ENCODE measurements around the gene PTGES2. TPM values are rescaled to one million over a fixed set of nuclear protein-coding genes. Genes with fewer than 3 reads are reported as not detected.

Gene PTGES2
- total and polyA plus RNA-seq, 4 donors, result 22.8 to 41.1 (median 31.5) TPM

DNA sequence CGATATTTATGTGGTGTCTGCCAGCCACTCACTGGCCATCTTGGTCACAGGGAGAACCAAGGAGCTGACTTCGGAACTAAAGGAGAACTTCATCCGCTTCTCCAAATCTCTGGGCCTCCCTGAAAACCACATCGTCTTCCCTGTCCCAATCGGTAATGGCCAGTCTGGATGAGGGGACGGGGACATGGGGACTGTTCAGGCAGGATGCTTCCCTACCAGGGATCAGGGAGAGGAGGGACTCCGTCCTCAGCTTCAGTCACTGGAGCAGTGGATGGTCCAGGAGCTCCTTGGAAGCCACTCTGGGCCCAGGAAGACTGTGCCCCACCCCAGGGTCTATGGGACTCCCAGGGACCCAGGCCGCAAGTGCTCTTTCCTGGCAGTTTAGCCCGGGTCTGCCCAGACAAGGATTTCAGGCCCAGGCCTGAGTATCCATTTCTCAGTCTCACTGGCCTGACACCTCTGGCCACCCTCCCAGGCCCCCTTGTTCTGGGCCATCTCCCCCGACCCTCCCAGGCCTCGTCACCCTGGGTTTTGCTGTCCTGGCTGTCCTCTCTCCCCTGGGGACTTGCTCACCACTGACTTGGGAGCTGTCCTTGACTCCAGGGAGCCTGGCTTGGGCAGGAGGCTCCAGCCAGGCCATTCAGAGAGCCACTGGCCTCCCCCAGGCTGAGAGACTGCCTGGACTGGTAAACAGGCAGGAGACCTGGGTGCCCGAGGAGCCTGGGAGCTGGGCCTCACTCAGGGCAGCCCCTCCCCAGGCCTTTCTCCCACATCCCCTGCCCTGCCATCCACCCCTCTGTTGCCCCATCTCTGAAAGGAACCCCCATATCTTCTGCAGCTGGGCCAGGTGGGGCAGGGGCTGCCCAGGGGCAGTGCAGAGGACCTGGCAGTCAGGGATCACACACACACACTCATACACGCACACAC, 24.9 kb upstream of the PTGES2 start:
- Histone ChIP-seq H3K9me3 (ENCODE audit: control insufficient read depth in 4 of 4, low read length in 3 of 4) (no peaks in the 10 kb centered on the region), H3K9ac (ENCODE audit: low read depth in 1 of 2, low read length in 2 of 2) (no peak overlapping the region), H3K27me3 (ENCODE audit: control insufficient read depth in 4 of 4, insufficient read depth in 4 of 4, low read length in 3 of 4) (no peaks in the 10 kb centered on the region), H3K4me3 (ENCODE audit: low read depth in 1 of 3, low read length in 3 of 3) (no peak overlapping the region), H3K27ac (ENCODE audit: low read depth in 1 of 2, low read length in 2 of 2) (no peak overlapping the region), H3K36me3 (ENCODE audit: control insufficient read depth in 4 of 4, insufficient read depth in 3 of 4, low read depth in 1 of 4, low read length in 3 of 4) (no peaks in the 10 kb centered on the region), H3K4me1 (ENCODE audit: control insufficient read depth in 4 of 4, insufficient read depth in 4 of 4, low read length in 3 of 4) (peaks cover 8 to 13% (median 10%) of the 10 kb centered on the region in 4 donors)
- no peak for TF ChIP-seq YY1 (IDR thresholded peaks at IDR 0.05)
- TF ChIP-seq, protein P1, sequence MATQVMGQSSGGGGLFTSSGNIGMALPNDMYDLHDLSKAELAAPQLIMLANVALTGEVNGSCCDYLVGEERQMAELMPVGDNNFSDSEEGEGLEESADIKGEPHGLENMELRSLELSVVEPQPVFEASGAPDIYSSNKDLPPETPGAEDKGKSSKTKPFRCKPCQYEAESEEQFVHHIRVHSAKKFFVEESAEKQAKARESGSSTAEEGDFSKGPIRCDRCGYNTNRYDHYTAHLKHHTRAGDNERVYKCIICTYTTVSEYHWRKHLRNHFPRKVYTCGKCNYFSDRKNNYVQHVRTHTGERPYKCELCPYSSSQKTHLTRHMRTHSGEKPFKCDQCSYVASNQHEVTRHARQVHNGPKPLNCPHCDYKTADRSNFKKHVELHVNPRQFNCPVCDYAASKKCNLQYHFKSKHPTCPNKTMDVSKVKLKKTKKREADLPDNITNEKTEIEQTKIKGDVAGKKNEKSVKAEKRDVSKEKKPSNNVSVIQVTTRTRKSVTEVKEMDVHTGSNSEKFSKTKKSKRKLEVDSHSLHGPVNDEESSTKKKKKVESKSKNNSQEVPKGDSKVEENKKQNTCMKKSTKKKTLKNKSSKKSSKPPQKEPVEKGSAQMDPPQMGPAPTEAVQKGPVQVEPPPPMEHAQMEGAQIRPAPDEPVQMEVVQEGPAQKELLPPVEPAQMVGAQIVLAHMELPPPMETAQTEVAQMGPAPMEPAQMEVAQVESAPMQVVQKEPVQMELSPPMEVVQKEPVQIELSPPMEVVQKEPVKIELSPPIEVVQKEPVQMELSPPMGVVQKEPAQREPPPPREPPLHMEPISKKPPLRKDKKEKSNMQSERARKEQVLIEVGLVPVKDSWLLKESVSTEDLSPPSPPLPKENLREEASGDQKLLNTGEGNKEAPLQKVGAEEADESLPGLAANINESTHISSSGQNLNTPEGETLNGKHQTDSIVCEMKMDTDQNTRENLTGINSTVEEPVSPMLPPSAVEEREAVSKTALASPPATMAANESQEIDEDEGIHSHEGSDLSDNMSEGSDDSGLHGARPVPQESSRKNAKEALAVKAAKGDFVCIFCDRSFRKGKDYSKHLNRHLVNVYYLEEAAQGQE (IDR thresholded peaks at IDR 0.05), result no peak
- DNase-seq (ENCODE audit: low spot score), result no peak
- 96% methylated on average over 13 of the region's 13 CpGs for WGBS

DNA sequence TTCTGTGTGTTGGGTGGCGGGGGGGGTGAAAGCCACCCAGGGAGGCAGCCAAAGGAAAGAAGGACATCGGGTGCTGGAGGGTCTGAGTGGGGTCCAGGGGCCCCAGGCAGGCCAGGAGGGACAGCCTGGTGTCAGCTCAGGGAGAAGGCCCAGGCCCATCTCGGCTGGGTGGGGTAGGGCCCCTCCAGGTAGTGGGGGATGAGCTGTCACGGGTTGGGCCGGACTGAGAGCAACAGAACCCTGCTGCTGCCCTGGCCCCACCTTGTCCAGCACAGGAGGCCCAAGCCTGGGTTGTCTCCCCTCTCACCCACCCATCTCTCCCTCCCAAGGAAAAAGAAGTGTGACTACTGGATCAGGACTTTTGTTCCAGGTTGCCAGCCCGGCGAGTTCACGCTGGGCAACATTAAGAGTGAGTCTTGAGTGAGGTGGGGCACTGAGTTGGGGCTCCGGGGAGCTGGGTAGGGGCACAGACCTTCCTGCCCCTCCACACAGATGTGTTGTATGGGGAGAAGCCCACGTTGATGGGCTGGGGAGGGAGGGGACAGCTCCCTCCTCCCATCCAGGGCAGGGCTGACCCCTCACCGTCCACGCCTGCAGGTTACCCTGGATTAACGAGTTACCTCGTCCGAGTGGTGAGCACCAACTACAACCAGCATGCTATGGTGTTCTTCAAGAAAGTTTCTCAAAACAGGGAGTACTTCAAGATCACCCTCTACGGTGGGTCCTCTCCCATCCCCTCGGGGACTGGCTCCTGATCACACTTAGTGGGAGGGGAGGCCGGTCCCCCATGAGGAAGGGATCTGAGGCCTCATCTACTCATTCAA, 24.0 kb upstream of the PTGES2 start:
- peaks cover 8 to 13% (median 10%) of the 10 kb centered on the region in 4 donors for H3K4me1 ChIP-seq (ENCODE audit: control insufficient read depth in 4 of 4, insufficient read depth in 4 of 4, low read length in 3 of 4)
- no peaks in the 10 kb centered on the region for H3K9me3 ChIP-seq (ENCODE audit: control insufficient read depth in 4 of 4, low read length in 3 of 4)
- DNase-seq (ENCODE audit: low spot score), result no peak
- H3K27ac ChIP-seq (ENCODE audit: low read depth in 1 of 2, low read length in 2 of 2), result no peak overlapping the region
- H3K9ac ChIP-seq (ENCODE audit: low read depth in 1 of 2, low read length in 2 of 2), result no peak overlapping the region
- no peaks in the 10 kb centered on the region for H3K36me3 ChIP-seq (ENCODE audit: control insufficient read depth in 4 of 4, insufficient read depth in 3 of 4, low read depth in 1 of 4, low read length in 3 of 4)
- H3K27me3 ChIP-seq (ENCODE audit: control insufficient read depth in 4 of 4, insufficient read depth in 4 of 4, low read length in 3 of 4), result no peaks in the 10 kb centered on the region
- no peak overlapping the region for H3K4me3 ChIP-seq (ENCODE audit: low read depth in 1 of 3, low read length in 3 of 3)
- no peak for TF ChIP-seq NR2F2 (IDR thresholded peaks at IDR 0.05)
- TF ChIP-seq, protein P2, sequence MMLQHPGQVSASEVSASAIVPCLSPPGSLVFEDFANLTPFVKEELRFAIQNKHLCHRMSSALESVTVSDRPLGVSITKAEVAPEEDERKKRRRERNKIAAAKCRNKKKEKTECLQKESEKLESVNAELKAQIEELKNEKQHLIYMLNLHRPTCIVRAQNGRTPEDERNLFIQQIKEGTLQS (IDR thresholded peaks at IDR 0.05), result no peak
- no peak for TF ChIP-seq FOXA1 (IDR thresholded peaks at IDR 0.05)
- WGBS, result 94% methylated on average over 18 of the region's 18 CpGs

DNA sequence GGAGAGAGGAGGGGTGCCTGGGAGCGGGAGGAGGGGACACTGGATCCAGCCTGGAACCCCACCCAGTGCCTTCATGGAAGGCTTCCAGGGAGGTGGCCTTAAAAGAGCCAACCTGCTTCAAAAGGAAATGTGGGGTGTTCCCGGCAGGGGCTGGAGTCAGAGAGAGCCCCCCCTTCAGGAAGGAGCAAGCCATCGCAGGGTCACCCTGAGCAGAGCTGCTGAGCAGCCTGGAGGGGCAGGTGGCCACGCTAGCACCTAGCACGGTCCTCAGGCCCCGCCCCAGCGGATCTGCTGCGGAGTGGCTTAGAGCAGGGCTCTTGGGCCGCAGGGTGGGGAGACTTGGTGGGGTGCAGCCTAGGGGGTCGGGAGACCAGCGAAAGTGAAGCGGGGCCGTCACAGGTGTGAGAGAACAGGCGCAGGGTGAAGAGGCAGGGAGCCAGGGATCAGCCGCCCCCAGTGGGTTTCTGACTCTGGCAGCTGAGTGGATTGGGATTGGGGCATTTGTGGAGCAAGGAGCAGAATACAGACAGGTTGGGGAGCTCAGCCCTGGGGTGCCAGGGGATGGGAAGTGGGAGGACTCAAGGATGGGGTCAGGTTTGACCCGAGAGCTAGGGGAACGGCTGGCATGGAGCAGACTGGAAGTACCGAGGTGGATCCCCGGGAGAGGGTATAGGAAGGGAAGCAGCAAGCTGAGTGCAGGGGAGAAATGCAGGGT, 23.2 kb upstream of the PTGES2 start:
- no peaks in the 10 kb centered on the region for H3K36me3 ChIP-seq (ENCODE audit: control insufficient read depth in 4 of 4, insufficient read depth in 3 of 4, low read depth in 1 of 4, low read length in 3 of 4)
- no peak overlapping the region for H3K27ac ChIP-seq (ENCODE audit: low read depth in 1 of 2, low read length in 2 of 2)
- H3K4me3 ChIP-seq (ENCODE audit: low read depth in 1 of 3, low read length in 3 of 3), result no peak overlapping the region
- H3K9me3 ChIP-seq (ENCODE audit: control insufficient read depth in 4 of 4, low read length in 3 of 4), result no peaks in the 10 kb centered on the region
- WGBS, result 88% methylated on average over 19 of the region's 19 CpGs
- H3K27me3 ChIP-seq (ENCODE audit: control insufficient read depth in 4 of 4, insufficient read depth in 4 of 4, low read length in 3 of 4), result no peaks in the 10 kb centered on the region
- H3K4me1 ChIP-seq (ENCODE audit: control insufficient read depth in 4 of 4, insufficient read depth in 4 of 4, low read length in 3 of 4), result peaks cover 8 to 13% (median 10%) of the 10 kb centered on the region in 4 donors
- H3K9ac ChIP-seq (ENCODE audit: low read depth in 1 of 2, low read length in 2 of 2), result no peak overlapping the region
- no peak for DNase-seq (ENCODE audit: low spot score)
- no peak for TF ChIP-seq EGR1 (IDR thresholded peaks at IDR 0.05; ENCODE audit: low read depth in 2 of 2)
- TF ChIP-seq, protein P3, sequence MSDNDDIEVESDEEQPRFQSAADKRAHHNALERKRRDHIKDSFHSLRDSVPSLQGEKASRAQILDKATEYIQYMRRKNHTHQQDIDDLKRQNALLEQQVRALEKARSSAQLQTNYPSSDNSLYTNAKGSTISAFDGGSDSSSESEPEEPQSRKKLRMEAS (IDR thresholded peaks at IDR 0.05), result no peak
- TF ChIP-seq HNF4G (IDR thresholded peaks at IDR 0.05), result no peak
- TF ChIP-seq FOXA1 (IDR thresholded peaks at IDR 0.05), result no peak
- TF ChIP-seq RAD21 (IDR thresholded peaks at IDR 0.05), result no peak
- no peak for TF ChIP-seq SP1 (IDR thresholded peaks at IDR 0.05)
- TF ChIP-seq YY1 (IDR thresholded peaks at IDR 0.05), result no peak
- TF ChIP-seq GABPA (IDR thresholded peaks at IDR 0.05 in 1 of 2, conservative IDR thresholded peaks at IDR 0.05 in 1 of 2), result no peak
- TF ChIP-seq, protein P4, sequence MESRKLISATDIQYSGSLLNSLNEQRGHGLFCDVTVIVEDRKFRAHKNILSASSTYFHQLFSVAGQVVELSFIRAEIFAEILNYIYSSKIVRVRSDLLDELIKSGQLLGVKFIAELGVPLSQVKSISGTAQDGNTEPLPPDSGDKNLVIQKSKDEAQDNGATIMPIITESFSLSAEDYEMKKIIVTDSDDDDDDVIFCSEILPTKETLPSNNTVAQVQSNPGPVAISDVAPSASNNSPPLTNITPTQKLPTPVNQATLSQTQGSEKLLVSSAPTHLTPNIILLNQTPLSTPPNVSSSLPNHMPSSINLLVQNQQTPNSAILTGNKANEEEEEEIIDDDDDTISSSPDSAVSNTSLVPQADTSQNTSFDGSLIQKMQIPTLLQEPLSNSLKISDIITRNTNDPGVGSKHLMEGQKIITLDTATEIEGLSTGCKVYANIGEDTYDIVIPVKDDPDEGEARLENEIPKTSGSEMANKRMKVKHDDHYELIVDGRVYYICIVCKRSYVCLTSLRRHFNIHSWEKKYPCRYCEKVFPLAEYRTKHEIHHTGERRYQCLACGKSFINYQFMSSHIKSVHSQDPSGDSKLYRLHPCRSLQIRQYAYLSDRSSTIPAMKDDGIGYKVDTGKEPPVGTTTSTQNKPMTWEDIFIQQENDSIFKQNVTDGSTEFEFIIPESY (IDR thresholded peaks at IDR 0.05), result no peak
- TF ChIP-seq JUND (IDR thresholded peaks at IDR 0.05), result no peak
- TF ChIP-seq FOXA2 (IDR thresholded peaks at IDR 0.05), result no peak
- no peak for TF ChIP-seq TAF1 (conservative IDR thresholded peaks at IDR 0.05)
- TF ChIP-seq, protein P2 (IDR thresholded peaks at IDR 0.05), result no peak
- TF ChIP-seq, protein P5, sequence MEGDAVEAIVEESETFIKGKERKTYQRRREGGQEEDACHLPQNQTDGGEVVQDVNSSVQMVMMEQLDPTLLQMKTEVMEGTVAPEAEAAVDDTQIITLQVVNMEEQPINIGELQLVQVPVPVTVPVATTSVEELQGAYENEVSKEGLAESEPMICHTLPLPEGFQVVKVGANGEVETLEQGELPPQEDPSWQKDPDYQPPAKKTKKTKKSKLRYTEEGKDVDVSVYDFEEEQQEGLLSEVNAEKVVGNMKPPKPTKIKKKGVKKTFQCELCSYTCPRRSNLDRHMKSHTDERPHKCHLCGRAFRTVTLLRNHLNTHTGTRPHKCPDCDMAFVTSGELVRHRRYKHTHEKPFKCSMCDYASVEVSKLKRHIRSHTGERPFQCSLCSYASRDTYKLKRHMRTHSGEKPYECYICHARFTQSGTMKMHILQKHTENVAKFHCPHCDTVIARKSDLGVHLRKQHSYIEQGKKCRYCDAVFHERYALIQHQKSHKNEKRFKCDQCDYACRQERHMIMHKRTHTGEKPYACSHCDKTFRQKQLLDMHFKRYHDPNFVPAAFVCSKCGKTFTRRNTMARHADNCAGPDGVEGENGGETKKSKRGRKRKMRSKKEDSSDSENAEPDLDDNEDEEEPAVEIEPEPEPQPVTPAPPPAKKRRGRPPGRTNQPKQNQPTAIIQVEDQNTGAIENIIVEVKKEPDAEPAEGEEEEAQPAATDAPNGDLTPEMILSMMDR (IDR thresholded peaks at IDR 0.05; ENCODE audit: low read depth, low read length, missing input control), result no peak
